NCI-H526 (cell line): ENCODE measurements around the gene HELQ.

Source experiments
- DNase-seq, 2 experiments: peaks; one replicate each; lab custom pipeline; 2025; lab: John Stamatoyannopoulos, UW

HELQ gene

GRCh38 chr4:83372931-83373330, 82.7 kb downstream of the HELQ start:
- DNase-seq: no peak

GRCh38 chr4:83371936-83372335, 83.7 kb downstream of the HELQ start:
- DNase-seq: no peak

GRCh38 chr4:83371235-83371634, 84.4 kb downstream of the HELQ start:
- no peak for DNase-seq

GRCh38 chr4:83370640-83370906, 85.0 kb downstream of the HELQ start:
- DNase-seq: no peak

GRCh38 chr4:83369831-83370639, 85.6 kb downstream of the HELQ start:
- no peak for DNase-seq

GRCh38 chr4:83364312-83364711, 91.3 kb downstream of the HELQ start:
- no peak for DNase-seq

- peak; percentile 82 to 90 for DNase-seq
These were observed 92.9 kb downstream of the HELQ start for GRCh38 chr4:83362492-83363329.

- no peak for DNase-seq
These were observed 94.1 kb downstream of the HELQ start for GRCh38 chr4:83361416-83362103.

- DNase-seq: no peak
These were observed 95.6 kb downstream of the HELQ start for GRCh38 chr4:83360018-83360417.

GRCh38 chr4:83358410-83358809, 97.2 kb downstream of the HELQ start:
- no peak for DNase-seq
